Measurements from ENCODE around the gene KCNQ1.

DNA sequence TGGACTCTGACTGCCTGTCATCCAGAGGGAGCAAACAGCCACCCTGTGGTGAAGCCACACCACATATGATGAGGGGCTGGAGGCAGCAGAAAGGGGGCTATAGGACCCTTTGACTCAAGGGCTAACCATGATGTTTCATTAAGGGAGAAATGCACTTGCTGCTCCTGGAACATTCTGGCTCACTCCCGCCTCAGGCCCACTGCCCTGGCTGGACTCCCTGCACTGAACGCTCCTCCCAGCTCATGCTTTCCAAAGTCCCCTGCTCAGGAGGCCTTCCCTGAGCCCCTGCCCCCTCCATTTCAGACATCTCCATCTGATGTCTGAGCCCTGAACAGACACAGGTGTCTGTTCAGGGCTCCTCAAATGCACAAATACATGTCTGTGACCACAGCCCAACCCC lies 371.7 kb downstream of the KCNQ1 start:
- TF ChIP-seq EP300 (IDR thresholded peaks at IDR 0.05), result no peak
- TF ChIP-seq, protein P1, sequence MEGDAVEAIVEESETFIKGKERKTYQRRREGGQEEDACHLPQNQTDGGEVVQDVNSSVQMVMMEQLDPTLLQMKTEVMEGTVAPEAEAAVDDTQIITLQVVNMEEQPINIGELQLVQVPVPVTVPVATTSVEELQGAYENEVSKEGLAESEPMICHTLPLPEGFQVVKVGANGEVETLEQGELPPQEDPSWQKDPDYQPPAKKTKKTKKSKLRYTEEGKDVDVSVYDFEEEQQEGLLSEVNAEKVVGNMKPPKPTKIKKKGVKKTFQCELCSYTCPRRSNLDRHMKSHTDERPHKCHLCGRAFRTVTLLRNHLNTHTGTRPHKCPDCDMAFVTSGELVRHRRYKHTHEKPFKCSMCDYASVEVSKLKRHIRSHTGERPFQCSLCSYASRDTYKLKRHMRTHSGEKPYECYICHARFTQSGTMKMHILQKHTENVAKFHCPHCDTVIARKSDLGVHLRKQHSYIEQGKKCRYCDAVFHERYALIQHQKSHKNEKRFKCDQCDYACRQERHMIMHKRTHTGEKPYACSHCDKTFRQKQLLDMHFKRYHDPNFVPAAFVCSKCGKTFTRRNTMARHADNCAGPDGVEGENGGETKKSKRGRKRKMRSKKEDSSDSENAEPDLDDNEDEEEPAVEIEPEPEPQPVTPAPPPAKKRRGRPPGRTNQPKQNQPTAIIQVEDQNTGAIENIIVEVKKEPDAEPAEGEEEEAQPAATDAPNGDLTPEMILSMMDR (IDR thresholded peaks at IDR 0.05), result no peak
- TF ChIP-seq POLR2AphosphoS5 (IDR thresholded peaks at IDR 0.05), result no peak
- TF ChIP-seq POLR2A (IDR thresholded peaks at IDR 0.05), result no peak

Measured in gastroesophageal sphincter (tissue), 3 donors.